ENCODE measurements around the gene PDXP.

Gene PDXP

GRCh38 chr22:37628830-37629229 is 29.7 kb upstream of the PDXP start:
- no peak overlapping the region for H3K4me3 ChIP-seq (ENCODE audit: low read length)
- TF ChIP-seq CTCF (IDR thresholded peaks at IDR 0.05; ENCODE audit: insufficient read depth, low read depth, low read length, missing control alignments): no peak
- no peak for DNase-seq (ENCODE audit: low read depth)

- TF ChIP-seq CTCF (IDR thresholded peaks at IDR 0.05; ENCODE audit: insufficient read depth, low read depth, low read length, missing control alignments): no peak
- no peak overlapping the region for H3K4me3 ChIP-seq (ENCODE audit: low read length)
- no peak for DNase-seq (ENCODE audit: low read depth)
These were observed 28.6 kb upstream of the PDXP start for GRCh38 chr22:37629928-37630327.

GRCh38 chr22:37630839-37631435 is 27.6 kb upstream of the PDXP start:
- H3K4me3 ChIP-seq (ENCODE audit: low read length): no peak overlapping the region
- no peak for DNase-seq (ENCODE audit: low read depth)
- TF ChIP-seq CTCF (IDR thresholded peaks at IDR 0.05; ENCODE audit: insufficient read depth, low read depth, low read length, missing control alignments): no peak

- TF ChIP-seq CTCF (IDR thresholded peaks at IDR 0.05; ENCODE audit: insufficient read depth, low read depth, low read length, missing control alignments): no peak
- no peak overlapping the region for H3K4me3 ChIP-seq (ENCODE audit: low read length)
- DNase-seq (ENCODE audit: low read depth): no peak
These were observed 26.9 kb upstream of the PDXP start for GRCh38 chr22:37631448-37632173.

- H3K4me3 ChIP-seq (ENCODE audit: low read length): no peak overlapping the region
- no peak for TF ChIP-seq CTCF (IDR thresholded peaks at IDR 0.05; ENCODE audit: insufficient read depth, low read depth, low read length, missing control alignments)
- no peak for DNase-seq (ENCODE audit: low read depth)
These were observed 26.1 kb upstream of the PDXP start for GRCh38 chr22:37632174-37633088.

- no peak for DNase-seq (ENCODE audit: low read depth)
- TF ChIP-seq CTCF (IDR thresholded peaks at IDR 0.05; ENCODE audit: insufficient read depth, low read depth, low read length, missing control alignments): no peak
- no peak overlapping the region for H3K4me3 ChIP-seq (ENCODE audit: low read length)
These were observed 25.4 kb upstream of the PDXP start for GRCh38 chr22:37633089-37633624.

All from epithelial cell of esophagus (primary cell).